ENCODE results near the gene OR51B4.
"Not testable (repeated sequence)": the region's sequence is repeated elsewhere in the genome, so short reads cannot be mapped to it uniquely, and the experiment has no call there.

OR51B4 gene

DNA sequence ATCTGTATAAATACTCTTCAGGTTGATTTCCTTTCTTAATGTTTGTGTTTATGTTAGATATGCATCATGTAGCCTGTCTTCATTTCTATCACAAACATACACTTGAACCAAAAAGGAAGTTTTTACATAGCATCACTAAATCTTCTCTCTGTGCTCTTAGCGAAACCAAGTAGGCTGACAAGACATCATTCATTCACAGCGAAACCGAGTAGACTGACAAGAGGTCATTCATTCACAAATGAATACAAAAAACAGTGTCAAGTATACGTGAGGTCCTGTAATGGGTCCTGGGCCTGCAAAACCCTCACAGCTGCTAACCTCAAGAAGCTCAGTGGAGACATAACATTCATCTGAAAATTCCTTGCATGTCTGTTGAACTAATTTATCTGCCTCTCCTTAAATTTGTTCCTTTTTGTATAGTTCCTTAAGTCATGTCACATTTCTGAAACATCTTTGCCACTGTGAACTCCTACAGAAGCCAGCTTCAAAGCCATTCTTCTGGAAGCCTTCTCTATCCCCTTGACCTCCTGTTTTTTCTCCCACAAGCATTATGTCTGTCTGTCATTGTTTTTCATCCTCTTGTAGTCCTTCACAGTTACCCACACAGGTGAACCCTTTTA is 22.2 kb downstream of the OR51B4 start:
- in situ Hi-C loops (cut with MboI; ENCODE audit: low pct_unique_long_range_greater_than_20kb, low sequenced_read_pairs), result no loop called here
- no peak for DNase-seq

DNA sequence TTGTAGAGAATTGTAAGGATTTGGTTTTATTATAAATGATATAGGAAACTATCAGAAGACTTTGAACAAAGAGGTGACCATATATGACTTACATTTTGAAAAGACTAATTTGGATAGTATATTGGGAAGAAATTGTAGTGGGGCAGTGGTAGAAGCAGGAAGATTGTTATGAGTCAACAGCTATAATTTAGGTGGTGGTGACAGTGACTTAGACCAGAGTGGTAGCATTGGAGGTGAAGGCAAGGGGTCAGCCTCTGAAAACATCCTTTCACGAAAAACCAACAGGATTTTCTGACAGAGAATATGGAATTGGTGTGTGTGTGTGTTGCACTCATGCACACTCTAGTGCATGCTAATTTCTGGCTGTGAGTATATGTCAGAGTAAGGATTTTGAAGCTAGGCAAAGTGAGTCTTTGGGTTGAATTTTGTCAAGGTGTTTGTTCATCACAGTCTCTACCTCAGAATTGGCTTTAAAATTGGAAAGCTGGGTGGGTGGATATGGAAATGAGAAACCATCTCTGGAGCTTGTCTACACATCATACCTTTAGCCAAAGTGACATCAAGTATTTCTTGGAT is 23.9 kb downstream of the OR51B4 start:
- no peak for DNase-seq
- in situ Hi-C loops (cut with MboI; ENCODE audit: low pct_unique_long_range_greater_than_20kb, low sequenced_read_pairs), result no loop called here

DNA sequence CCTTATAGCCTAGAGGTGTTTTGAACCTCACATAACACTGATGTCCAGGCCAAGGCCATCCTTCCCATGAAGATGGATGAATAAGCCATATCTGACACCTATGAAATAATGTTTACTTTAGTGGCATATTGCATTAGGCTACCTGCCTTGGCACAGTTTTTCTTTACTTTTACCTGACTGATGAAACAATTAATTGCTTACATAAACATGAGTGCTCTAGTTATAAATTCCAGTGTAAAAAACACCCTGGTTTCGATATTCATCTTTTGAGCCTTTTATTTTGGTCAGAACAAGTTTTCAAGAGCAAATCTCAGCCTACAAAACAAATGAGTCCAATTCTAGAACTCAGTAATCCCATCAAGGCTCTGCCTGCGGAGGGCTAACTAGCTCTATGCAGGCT is 25.0 kb downstream of the OR51B4 start:
- no peak for DNase-seq
- in situ Hi-C loops (cut with MboI; ENCODE audit: low pct_unique_long_range_greater_than_20kb, low sequenced_read_pairs), result no loop called here

DNA sequence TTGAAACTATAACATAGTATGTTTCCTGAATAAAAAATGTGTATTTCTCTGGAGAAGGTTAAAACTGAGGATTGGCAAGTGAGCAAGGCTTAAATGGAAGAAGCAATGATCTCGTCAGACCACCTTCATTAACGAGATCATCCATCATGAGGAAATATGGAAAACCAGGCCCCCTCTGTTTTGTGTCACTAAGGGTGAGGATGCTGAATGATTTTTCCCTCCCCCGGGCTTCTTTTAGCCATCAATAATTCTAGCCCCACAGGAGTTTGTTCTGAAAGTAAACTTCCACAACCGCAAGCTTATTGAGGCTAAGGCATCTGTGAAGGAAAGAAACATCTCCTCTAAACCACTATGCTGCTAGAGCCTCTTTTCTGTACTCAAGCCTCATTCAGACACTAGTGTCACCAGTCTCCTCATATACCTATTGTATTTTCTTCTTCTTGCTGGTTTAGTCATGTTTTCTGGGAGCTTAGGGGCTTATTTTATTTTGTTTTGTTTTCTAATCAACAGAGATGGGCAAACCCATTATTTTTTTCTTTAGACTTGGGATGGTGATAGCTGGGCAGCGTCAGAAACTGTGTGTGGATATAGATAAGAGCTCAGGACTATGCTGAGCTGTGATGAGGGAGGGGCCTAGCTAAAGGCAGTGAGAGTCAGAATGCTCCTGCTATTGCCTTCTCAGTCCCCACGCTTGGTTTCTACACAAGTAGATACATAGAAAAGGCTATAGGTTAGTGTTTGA is 26.2 kb downstream of the OR51B4 start:
- no peak for DNase-seq
- in situ Hi-C loops (cut with MboI; ENCODE audit: low pct_unique_long_range_greater_than_20kb, low sequenced_read_pairs), result no loop called here

- no peak for DNase-seq
- in situ Hi-C loops (cut with MboI; ENCODE audit: low pct_unique_long_range_greater_than_20kb, low sequenced_read_pairs), result no loop called here
These were observed 27.4 kb downstream of the OR51B4 start for GRCh38 chr11:5274395-5274794.

DNA sequence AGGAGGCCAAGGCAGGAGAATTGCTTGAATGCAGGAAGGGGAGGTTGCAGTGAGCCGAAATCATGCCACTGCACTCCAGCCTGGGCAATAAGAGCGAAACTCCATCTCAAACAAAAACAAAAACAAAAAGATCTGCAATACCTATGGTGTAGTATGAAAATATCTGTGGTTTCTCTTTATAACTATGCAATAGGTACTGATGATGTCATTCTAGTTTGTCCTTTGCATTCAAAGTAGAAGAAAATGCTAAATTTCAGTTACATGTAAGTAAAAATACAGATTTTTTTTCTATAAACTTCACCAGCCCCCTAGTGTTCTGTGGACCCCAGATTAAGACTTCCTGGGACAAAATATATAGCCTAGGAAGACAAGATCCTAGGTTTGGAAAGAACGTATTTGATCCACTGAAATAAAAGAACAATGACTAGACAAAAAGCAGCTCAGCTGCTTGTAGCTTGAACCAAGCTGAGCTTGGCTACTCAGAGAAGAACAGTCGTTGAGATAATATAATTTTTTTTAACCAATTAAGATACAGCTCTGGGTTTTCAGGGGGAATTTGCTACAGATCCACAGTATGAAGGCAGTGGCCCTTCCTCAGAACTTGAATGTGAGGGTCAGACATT is 29.2 kb downstream of the OR51B4 start:
- no peak for DNase-seq
- in situ Hi-C loops (cut with MboI; ENCODE audit: low pct_unique_long_range_greater_than_20kb, low sequenced_read_pairs), result no loop called here

- in situ Hi-C loops (cut with MboI; ENCODE audit: low pct_unique_long_range_greater_than_20kb, low sequenced_read_pairs), result no loop called here
- no peak for DNase-seq
These were observed 32.0 kb downstream of the OR51B4 start, which contains the start of gene HBE1 for GRCh38 chr11:5269715-5270147. TSS of gene HBE1 (minus strand) at chr11:5269945. CDS start at chr11:5269890, 55 bp downstream.

DNA sequence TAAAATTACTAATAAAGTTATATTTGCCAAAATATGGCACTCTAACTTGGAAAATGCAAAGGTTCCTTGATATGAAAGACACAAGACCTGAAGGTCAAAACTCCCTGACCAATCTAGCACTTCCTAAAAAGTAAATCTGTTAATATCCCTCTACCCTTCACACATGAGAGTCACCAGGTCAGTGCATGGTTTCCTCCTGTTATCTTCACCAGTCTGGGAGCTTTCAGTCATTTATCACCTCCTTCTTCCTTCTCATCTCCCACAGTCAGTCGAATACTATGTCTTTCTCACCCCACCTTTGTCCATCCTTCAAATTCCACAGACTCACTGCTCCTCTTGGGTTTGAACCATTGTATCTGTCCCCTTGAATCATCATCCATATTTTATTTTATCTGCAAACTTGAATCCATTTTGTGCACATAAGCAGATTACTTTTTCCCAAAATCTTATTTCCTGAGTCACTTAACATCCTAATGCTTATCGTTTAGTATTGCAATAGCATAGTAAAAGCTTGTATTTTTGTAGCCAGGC is 34.6 kb downstream of the OR51B4 start:
- DNase-seq, result no peak
- in situ Hi-C loops (cut with MboI; ENCODE audit: low pct_unique_long_range_greater_than_20kb, low sequenced_read_pairs), result no loop called here

DNA sequence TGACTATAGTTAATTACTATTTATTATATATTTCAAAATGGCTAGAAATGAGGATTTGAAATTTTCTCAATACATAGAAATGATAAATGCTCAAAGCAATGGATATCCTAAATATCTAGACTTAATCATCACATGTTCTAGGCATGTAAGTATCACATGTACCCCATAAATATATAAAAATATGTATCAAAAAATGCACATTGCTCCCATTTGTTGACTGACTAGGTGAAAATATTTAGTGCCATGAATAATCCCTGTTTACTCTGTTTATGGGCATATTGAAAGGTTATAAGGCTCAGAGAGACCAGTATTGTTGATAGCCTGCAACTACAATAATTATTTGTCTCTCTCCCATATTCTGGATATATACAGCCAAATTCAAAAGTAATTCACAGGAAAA is 35.1 kb downstream of the OR51B4 start:
- in situ Hi-C loops (cut with MboI; ENCODE audit: low pct_unique_long_range_greater_than_20kb, low sequenced_read_pairs), result no loop called here
- no peak for DNase-seq

DNA sequence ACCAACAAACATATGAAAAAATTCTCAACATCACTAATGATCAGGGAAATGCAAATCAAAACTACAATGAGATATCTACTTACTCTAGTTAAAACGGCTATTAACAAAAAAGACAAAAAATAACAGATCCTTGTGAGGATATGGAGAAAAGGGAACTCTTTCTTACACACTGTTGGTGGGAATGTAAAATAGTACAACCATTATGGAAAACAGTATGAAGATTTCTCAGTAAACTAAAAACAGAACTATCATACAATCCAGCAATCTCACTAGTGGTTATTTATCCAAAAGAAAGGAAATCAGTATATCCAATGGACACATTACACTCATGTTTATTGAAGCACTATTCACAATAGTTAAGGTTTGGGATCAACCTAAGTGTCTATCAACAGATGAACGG is 35.9 kb downstream of the OR51B4 start:
- no peak for DNase-seq
- in situ Hi-C loops (cut with MboI; ENCODE audit: low pct_unique_long_range_greater_than_20kb, low sequenced_read_pairs), result no loop called here

GRCh38 chr11:5258543-5259262 is 43.0 kb downstream of the OR51B4 start:
- no peak for DNase-seq
- in situ Hi-C loops (cut with MboI; ENCODE audit: low pct_unique_long_range_greater_than_20kb, low sequenced_read_pairs), result no loop called here

GRCh38 chr11:5257296-5257695 is 44.5 kb downstream of the OR51B4 start:
- in situ Hi-C loops (cut with MboI; ENCODE audit: low pct_unique_long_range_greater_than_20kb, low sequenced_read_pairs), result no loop called here

DNA sequence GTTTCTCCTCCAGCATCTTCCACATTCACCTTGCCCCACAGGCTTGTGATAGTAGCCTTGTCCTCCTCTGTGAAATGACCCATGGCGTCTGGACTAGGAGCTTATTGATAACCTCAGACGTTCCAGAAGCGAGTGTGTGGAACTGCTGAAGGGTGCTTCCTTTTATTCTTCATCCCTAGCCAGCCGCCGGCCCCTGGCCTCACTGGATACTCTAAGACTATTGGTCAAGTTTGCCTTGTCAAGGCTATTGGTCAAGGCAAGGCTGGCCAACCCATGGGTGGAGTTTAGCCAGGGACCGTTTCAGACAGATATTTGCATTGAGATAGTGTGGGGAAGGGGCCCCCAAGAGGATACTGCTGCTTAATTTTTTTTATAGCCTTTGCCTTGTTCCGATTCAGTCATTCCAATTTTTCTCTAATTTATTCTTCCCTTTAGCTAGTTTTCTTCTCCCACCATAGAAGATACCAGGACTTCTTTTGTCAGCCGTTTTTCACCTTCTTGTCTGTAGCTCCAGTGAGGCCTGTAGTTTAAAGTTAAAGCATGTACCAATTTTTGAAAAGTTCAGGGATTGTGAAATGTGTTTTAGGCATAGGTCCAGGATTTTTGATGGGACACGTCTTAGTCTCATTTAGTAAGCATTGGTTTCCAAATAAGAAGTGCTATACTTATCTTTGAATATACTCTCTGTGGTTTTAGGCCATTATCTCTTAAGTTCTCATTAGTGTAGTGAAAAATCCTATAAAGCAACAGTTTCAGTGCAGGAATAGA is 46.9 kb downstream of the OR51B4 start, which contains the start of gene HBG2:
Gene HBG2 (minus strand): TSS at position 136 of the 768 bp plus-strand sequence. CDS start 53 bp downstream, at position 83.
- DNase-seq; in situ Hi-C loops (cut with MboI; ENCODE audit: low pct_unique_long_range_greater_than_20kb, low sequenced_read_pairs): not testable (repeated sequence)

More at GRCh38 chr11:5257296-5257695, 44.5 kb downstream of the OR51B4 start:
- DNase-seq, result no peak

DNA sequence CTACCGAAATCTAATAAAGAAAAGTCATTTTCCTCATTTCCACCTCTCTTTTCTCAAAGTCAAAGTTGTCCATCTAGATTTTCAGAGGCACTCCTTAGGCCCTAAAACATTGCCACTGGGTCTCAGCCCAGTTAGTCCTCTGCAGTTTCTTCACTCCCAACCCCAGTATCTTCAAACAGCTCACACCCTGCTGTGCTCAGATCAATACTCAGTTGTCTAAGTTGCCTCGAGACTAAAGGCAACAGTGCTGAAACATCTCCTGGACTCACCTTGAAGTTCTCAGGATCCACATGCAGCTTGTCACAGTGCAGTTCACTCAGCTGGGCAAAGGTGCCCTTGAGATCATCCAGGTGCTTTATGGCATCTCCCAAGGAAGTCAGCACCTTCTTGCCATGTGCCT is 47.7 kb downstream of the OR51B4 start:
- DNase-seq; in situ Hi-C loops (cut with MboI; ENCODE audit: low pct_unique_long_range_greater_than_20kb, low sequenced_read_pairs): not testable (repeated sequence)

DNA sequence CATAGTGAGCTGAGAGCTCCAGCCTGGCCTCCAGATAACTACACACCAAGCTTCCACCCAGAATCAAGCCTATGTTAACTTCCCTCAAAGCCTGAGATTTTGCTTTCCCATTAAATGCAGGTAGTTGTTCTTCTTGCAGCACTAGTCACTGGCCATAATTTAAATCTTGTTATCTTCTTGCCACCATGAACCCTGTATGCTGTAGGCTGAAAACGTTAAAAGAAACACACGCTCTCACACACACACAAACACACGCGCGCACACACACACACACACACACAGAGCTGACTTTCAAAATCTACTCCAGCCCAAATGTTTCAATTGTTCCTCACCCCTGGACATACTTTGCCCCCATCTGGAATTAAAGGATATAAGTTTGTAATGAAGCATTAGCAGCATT is 48.3 kb downstream of the OR51B4 start:
- DNase-seq; in situ Hi-C loops (cut with MboI; ENCODE audit: low pct_unique_long_range_greater_than_20kb, low sequenced_read_pairs): not testable (repeated sequence)

DNA sequence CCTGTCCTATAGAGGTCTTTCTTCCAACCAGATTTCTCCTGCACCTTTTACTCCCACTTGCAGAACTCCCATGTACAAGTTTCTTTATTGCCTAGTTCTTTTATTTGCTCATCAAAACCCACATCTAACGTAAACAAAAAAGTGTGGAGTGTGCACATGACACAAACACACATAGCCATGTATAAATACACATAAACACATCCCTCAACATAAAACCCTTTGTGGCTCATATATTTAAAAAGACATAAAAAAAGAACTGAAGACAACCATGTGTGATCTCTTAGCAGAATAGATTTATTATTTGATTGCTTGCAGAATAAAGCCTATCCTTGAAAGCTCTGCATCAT is 48.9 kb downstream of the OR51B4 start:
- no peak for DNase-seq
- in situ Hi-C loops (cut with MboI; ENCODE audit: low pct_unique_long_range_greater_than_20kb, low sequenced_read_pairs), result no loop called here

DNA sequence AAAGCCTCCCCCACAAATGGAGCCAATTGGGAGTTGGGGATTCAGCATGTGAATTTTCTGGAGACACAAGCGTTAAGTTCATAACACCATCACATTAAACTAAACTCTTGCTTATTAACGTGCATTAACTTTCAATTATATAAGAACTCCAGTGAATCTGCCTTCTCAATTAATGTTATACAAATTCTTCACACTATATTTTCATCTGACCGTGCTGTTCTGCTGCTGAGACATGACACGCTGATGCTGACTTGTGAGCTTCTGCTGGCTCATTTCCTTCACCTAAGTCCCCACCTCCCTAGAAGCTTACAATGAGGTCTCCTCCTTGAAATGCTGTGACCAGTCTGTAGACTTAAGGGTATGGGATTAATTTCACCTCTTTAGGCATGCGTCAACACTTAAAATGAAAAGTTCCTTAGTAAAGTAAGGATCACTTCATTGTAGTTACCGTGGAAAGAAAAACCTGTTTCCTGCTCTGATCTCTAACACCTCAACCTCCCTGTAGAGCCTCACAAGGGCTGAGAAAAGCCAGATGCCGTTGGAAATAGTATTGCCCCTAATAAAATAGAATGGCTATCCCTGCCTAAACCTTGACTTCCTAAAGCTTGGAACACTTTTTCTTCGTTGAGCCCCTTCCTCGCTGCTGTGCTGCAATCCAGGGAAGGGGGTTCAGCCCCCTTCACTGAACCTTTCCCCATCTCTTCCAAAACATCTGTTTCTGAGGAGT is 49.4 kb downstream of the OR51B4 start:
- in situ Hi-C loops (cut with MboI; ENCODE audit: low pct_unique_long_range_greater_than_20kb, low sequenced_read_pairs), result no loop called here
- DNase-seq, result no peak

GRCh38 chr11:5251746-5252145 is 50.0 kb downstream of the OR51B4 start:
- in situ Hi-C loops (cut with MboI; ENCODE audit: low pct_unique_long_range_greater_than_20kb, low sequenced_read_pairs), result no loop called here
- no peak for DNase-seq

All from KBM-7 (cell line).